Fibroblast of skin of left biceps (primary cell): ENCODE data around the gene NDUFS6.

ENCODE experiments used
- DNase-seq, 2 experiments: peaks; one replicate each; pipeline ENCODE4 v3.0.0-alpha.2; 2013; ENCODE audit warnings: low read depth in 2 of 2

Gene NDUFS6

DNA sequence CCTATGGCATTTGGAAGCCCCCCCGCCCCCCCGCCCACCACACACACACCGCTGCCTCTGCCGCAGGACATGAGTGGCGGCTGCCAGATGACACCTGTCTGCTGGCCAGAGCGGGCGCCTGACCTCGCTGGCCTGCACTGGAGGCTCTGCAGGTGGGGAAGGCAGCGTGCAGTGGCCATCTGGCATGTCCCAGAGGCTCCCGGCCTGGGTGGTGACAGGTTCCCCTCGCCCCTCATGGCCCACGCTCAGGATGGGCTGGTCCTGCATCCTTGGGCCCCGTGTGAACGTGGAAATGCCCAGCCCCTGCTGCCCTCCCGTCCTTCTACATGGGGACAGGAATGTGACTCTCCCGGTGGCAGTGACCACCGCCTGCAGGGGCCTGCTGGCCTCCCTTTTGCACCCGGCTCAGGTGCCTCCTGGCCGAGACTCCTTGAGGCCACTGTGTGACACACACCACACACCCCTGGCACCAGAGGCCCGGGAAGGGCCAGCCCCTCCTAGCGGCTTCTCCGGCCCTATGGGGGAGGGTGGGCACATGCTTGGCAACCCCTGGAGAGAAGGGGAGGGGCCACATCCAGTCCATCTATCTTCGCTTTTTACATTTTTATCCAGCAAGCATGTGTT lies 51.2 kb downstream of the NDUFS6 start:
- DNase-seq: no peak

- no peak for DNase-seq
Observed at GRCh38 chr5:1853531-1853930, 52.3 kb downstream of the NDUFS6 start.

GRCh38 chr5:1855075-1855474 lies 53.9 kb downstream of the NDUFS6 start:
- DNase-seq: no peak

- DNase-seq: no peak
Observed at GRCh38 chr5:1855596-1855995, 54.4 kb downstream of the NDUFS6 start.

- DNase-seq: no peak
Observed at GRCh38 chr5:1856596-1857255, 55.5 kb downstream of the NDUFS6 start.

GRCh38 chr5:1857256-1857600 lies 56.0 kb downstream of the NDUFS6 start:
- no peak for DNase-seq

DNA sequence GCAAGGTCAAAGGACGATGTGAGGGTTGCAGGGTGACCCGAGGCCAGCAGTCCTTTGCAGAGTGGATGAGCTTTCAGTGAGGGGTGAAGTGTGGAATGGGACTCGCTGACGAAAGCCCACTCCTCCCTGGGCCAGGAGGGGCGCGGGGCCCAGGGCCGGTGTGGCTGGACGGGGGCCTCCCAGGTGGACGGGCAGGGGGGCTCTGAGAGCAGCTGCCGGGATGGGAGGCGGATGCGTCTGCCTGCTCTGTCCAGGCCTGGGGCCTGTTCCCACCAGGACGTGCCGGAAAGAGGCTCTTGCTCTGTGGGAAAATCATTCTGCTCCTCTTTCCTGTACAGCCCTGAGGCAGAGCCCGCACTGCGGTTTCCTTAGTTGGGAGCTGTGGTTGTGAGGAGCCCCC lies 57.2 kb downstream of the NDUFS6 start:
- DNase-seq: no peak

DNA sequence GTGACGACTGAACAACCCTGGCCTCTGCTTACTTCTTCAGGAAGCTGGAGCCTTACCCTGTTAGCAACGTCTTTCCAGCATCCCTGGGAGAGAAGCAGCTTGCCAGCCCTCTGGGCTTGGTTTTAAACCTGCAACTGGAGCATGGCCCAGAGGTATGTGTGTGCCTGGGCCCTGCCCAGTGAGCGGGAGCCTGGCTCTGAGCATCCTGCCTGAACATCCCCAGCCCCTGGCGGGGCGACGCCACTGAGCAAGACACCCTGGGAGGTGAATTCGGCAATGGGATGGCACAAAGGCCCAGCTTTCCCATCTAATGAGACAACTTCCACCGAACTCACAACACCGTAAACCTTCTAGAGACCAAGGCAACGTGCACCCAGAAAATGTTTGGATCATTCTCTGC lies 57.9 kb downstream of the NDUFS6 start:
- DNase-seq: no peak

DNA sequence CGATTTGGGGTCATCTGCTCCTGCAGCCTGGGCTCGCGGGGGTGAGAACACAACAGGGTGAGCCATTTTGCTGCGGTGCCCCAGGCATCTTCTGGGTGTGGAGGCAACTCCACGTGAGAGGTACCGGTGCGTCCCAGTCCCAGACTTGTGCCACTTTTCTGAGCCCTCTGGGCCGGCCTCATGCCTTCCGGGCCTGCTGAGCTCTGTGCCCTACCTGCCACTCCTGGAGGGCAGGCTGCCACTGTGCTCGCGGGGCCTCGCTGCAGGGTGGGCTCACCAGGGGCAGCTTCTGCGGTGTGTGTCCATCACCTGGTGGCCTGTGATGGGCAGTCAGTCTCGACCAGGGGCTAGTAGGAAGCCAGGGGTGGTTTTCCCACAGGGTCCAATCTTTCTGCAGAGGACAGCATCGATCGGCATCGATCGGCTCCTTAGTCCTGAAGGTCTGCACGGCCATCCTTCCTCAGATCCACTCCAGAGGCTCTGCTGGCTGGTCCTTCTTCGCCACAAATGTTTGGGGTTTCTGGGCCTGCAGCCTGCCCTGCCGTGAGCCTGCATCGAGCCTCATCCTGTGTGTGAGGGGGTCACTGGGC lies 58.9 kb downstream of the NDUFS6 start:
- no peak for DNase-seq

- DNase-seq: no peak
Observed at GRCh38 chr5:1860949-1861348, 59.7 kb downstream of the NDUFS6 start.

GRCh38 chr5:1864896-1865440 lies 63.8 kb downstream of the NDUFS6 start:
- DNase-seq: no peak

DNA sequence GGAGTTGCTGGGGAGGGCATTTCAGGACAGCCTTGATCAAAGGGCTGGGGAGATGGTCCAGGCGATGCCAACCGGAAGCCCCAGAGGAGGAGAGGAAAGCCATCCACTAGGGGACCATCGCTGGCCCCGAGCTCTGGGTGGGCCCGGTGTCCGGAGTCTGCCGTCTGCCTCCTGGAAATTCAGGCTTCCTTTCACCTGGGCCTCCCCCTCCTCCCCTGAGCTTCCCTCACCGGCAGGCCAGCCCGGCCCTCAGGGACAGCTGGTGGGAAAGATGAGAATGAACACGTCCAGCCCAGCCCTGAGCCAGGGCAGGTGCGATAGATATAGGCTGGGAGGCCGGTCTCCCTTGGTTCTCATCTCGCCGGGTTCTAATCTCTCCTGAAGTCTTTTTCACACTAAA lies 64.3 kb downstream of the NDUFS6 start:
- no peak for DNase-seq
